GM19025 (cell line): ENCODE results near the gene TDRKH.

Experiments
- ATAC-seq: cut with Tn5 transposase; IDR thresholded peaks from one replicate; pipeline ENCODE4 v1.9.1; 2021; ENCODE audit warnings: mild to moderate bottlenecking, low read depth, moderate library complexity; ENCODE audit not compliant: unreplicated experiment

The TDRKH gene

GRCh38 chr1:151823175-151823574 is 32.9 kb upstream of the TDRKH start:
- no peak for ATAC-seq

GRCh38 chr1:151822404-151822803 is 32.1 kb upstream of the TDRKH start:
- ATAC-seq, result no peak

- no peak for ATAC-seq
Measured at GRCh38 chr1:151820940-151821339, 30.6 kb upstream of the TDRKH start.

GRCh38 chr1:151819976-151820623 is 29.8 kb upstream of the TDRKH start:
- no peak for ATAC-seq

- no peak for ATAC-seq
Measured at GRCh38 chr1:151819227-151819835, 29.0 kb upstream of the TDRKH start.

- ATAC-seq, result no peak
Measured at GRCh38 chr1:151817353-151817730, 27.0 kb upstream of the TDRKH start.

- ATAC-seq, result no peak
Measured at GRCh38 chr1:151816548-151817352, 26.4 kb upstream of the TDRKH start.

- no peak for ATAC-seq
Measured at GRCh38 chr1:151815716-151816327, 25.5 kb upstream of the TDRKH start.

GRCh38 chr1:151814971-151815545 is 24.8 kb upstream of the TDRKH start:
- ATAC-seq, result no peak

GRCh38 chr1:151814426-151814825 is 24.1 kb upstream of the TDRKH start:
- ATAC-seq, result no peak

GRCh38 chr1:151813271-151813977 is 23.1 kb upstream of the TDRKH start:
- no peak for ATAC-seq

GRCh38 chr1:151811181-151811580 is 20.9 kb upstream of the TDRKH start:
- no peak for ATAC-seq

GRCh38 chr1:151809985-151810556 is 19.8 kb upstream of the TDRKH start:
- ATAC-seq, result no peak

- ATAC-seq, result no peak
Measured at GRCh38 chr1:151809290-151809984, 19.1 kb upstream of the TDRKH start.

GRCh38 chr1:151807766-151808165 is 17.5 kb upstream of the TDRKH start:
- ATAC-seq, result no peak

GRCh38 chr1:151807131-151807530 is 16.8 kb upstream of the TDRKH start:
- ATAC-seq, result no peak

GRCh38 chr1:151806170-151806569 is 15.9 kb upstream of the TDRKH start:
- ATAC-seq, result no peak

- ATAC-seq, result no peak
Measured at GRCh38 chr1:151805066-151805820, 14.9 kb upstream of the TDRKH start, which contains the start of gene LINGO4. Gene LINGO4, minus strand, starts transcription at chr1:151805419. Its CDS starts 2,715 bp downstream, at chr1:151802704.

- no peak for ATAC-seq
Measured at GRCh38 chr1:151803915-151804314, 13.6 kb upstream of the TDRKH start.
